HCT116 (cell line): ENCODE results near the gene SIPA1L3. TPM values are rescaled to one million over a fixed set of nuclear protein-coding genes. Genes with fewer than 3 reads are reported as not detected.

Source experiments
- ATAC-seq: fragments of 200-7000 bp; cut with Tn5 transposase; 2 replicates; pipeline ENCODE4 v1.9.1; 2020; ENCODE audit warnings: mild to moderate bottlenecking, moderate library complexity
- BruUV-seq: library from RNA; stranded (reverse); fragments of 400-500 nt; replicated peaks from 2 replicates; lab custom pipeline; 2021; lab: Mats Ljungman, UMichigan
- CTCF ChIA-PET: fragments of 300-600 bp; sonication (Branson Sonifier 250); formaldehyde crosslinking; loops from one replicate; lab custom pipeline; 2021; ENCODE audit warnings: antibody characterized with exemption; lab: Charles Lee
- POLR2A ChIA-PET: fragments of 300-600, 350-600 bp; sonication (Branson Sonifier 250); formaldehyde crosslinking; loops from one replicate; lab custom pipeline; 2021; ENCODE audit warnings: antibody characterized with exemption; lab: Charles Lee
- RAD21 ChIA-PET, 2 experiments: fragments of 300-600 bp; sonication (Branson Sonifier 250); formaldehyde crosslinking; loops; one replicate each; lab custom pipeline; 2023; ENCODE audit warnings: low total read pairs in 2 of 2; ENCODE audit not compliant: uncharacterized antibody in 2 of 2, unreplicated experiment in 2 of 2, low non-redundant PET in 1 of 2; lab: Charles Lee
- DNase-seq: peaks from one replicate; pipeline ENCODE4 v3.0.0-alpha.2; 2010; ENCODE audit warnings: low read depth, low spot score
- H2AFZ ChIP-seq: fragments of 200-600 bp; shearing (Covaris generic), sonication (generic); 2 replicates; pipeline ENCODE4 v1.6.1; 2017; ENCODE audit warnings: low read depth, mixed run types, mixed read lengths, antibody characterized with exemption, low read length; ENCODE audit not compliant: poor library complexity, severe bottlenecking
- H3K27ac ChIP-seq: 2 replicates; pipeline ENCODE4 v1.5.1; 2012; ENCODE audit warnings: low read depth, low read length
- H3K27me3 ChIP-seq: fragments of 200-600 bp; sonication (generic); 2 replicates; pipeline ENCODE4 v1.6.1; 2016; ENCODE audit warnings: mixed run types, low read length, mixed read lengths; ENCODE audit not compliant: insufficient read depth
- H3K36me3 ChIP-seq, 2 experiments: fragments of 200-500 bp in 1 of 2; fragments of 200-600 bp in 1 of 2; sonication (Bioruptor generic) in 1 of 2; sonication (generic) in 1 of 2; 2 replicates each; pipeline versions ENCODE4 v1.5.1 to v1.6.1; 2014 to 2016; ENCODE audit warnings: low read length in 2 of 2, inconsistent platforms in 1 of 2, mixed read lengths in 1 of 2, mixed run types in 1 of 2; ENCODE audit not compliant: insufficient read depth in 2 of 2, control insufficient read depth in 1 of 2
- H3K4me1 ChIP-seq, 2 experiments: fragments of 200-600 bp in 1 of 2; sonication (generic) in 1 of 2; 2 replicates each; pipeline versions ENCODE4 v1.5.1 to v1.6.1; 2012 to 2017; ENCODE audit warnings: low read length in 2 of 2, inconsistent platforms in 1 of 2, mild to moderate bottlenecking in 1 of 2, mixed read lengths in 1 of 2, mixed run types in 1 of 2, moderate library complexity in 1 of 2; ENCODE audit not compliant: insufficient read depth in 2 of 2, control insufficient read depth in 1 of 2
- H3K4me2 ChIP-seq: fragments of 200-600 bp; sonication (generic); 2 replicates; pipeline ENCODE4 v1.6.1; 2017; ENCODE audit warnings: mixed run types, low read length, mixed read lengths
- H3K4me3 ChIP-seq, 2 experiments: fragments of 200-600 bp in 1 of 2; sonication (generic) in 1 of 2; replicated peaks in 1 of 2; 2 replicates each; pipeline ENCODE4 v1.5.1; 2011 to 2016; ENCODE audit warnings: low read length in 2 of 2, control low read depth in 1 of 2, low read depth in 1 of 2, mild to moderate bottlenecking in 1 of 2, mixed read lengths in 1 of 2, mixed run types in 1 of 2
- H3K79me2 ChIP-seq: fragments of 200-600 bp; sonication (generic); 2 replicates; pipeline ENCODE4 v1.6.1; 2017; ENCODE audit warnings: mild to moderate bottlenecking, mixed run types, low read length, moderate library complexity, mixed read lengths; ENCODE audit not compliant: insufficient read depth
- H3K9ac ChIP-seq: fragments of 200-600 bp; sonication (generic); 2 replicates; pipeline ENCODE4 v1.6.1; 2016; ENCODE audit warnings: low read length, mixed read lengths
- H3K9me2 ChIP-seq: fragments of 200-600 bp; sonication (generic), shearing (Covaris generic); 2 replicates; pipeline ENCODE4 v1.6.1; 2017; ENCODE audit warnings: mixed run types, mild to moderate bottlenecking, moderate library complexity; ENCODE audit not compliant: insufficient read depth
- H3K9me3 ChIP-seq, 2 experiments: fragments of 200-500 bp in 1 of 2; fragments of 200-600 bp in 1 of 2; sonication (Bioruptor generic) in 1 of 2; sonication (generic) in 1 of 2; 2 replicates each; pipeline ENCODE4 v1.6.1; 2014 to 2017; ENCODE audit warnings: low read length in 2 of 2, mixed read lengths in 2 of 2, inconsistent platforms in 1 of 2, low read depth in 1 of 2, mild to moderate bottlenecking in 1 of 2, mixed run types in 1 of 2, moderate library complexity in 1 of 2; ENCODE audit not compliant: control insufficient read depth in 1 of 2, insufficient read depth in 1 of 2
- H4K20me1 ChIP-seq: fragments of 200-600 bp; sonication (generic), shearing (Covaris generic); 2 replicates; pipeline ENCODE4 v1.6.1; 2017; ENCODE audit warnings: mixed run types, mild to moderate bottlenecking, moderate library complexity; ENCODE audit not compliant: insufficient read depth
- CBX3 ChIP-seq: IDR thresholded peaks from 2 replicates; pipeline ENCODE4 v1.6.1; 2012; ENCODE audit warnings: low read depth
- CEBPB ChIP-seq: IDR thresholded peaks from 2 replicates; pipeline ENCODE4 v1.6.1; 2012; ENCODE audit warnings: low read depth
- EGR1 ChIP-seq: IDR thresholded peaks from 2 replicates; pipeline ENCODE4 v1.6.1; 2012; ENCODE audit warnings: low read depth
- ELF1 ChIP-seq: IDR thresholded peaks from 2 replicates; pipeline ENCODE4 v1.6.1; 2012; ENCODE audit warnings: low read depth, borderline replicate concordance
- EZH2phosphoT487 ChIP-seq: fragments of 200-600 bp; IDR thresholded peaks from 2 replicates; pipeline ENCODE4 v1.6.1; 2018; ENCODE audit warnings: antibody characterized with exemption, borderline replicate concordance
- FOSL1 ChIP-seq: IDR thresholded peaks from 2 replicates; pipeline ENCODE4 v1.6.1; 2012; ENCODE audit warnings: low read depth
- JUND ChIP-seq: IDR thresholded peaks from 2 replicates; pipeline ENCODE4 v1.6.1; 2012
- POLR2A ChIP-seq: IDR thresholded peaks from 2 replicates; pipeline ENCODE4 v1.7.0; 2011; ENCODE audit warnings: borderline replicate concordance; ENCODE audit not compliant: insufficient read depth, insufficient read length; ENCODE audit errors: extremely low read depth
- POLR2AphosphoS5 ChIP-seq: IDR thresholded peaks from 2 replicates; pipeline ENCODE4 v1.6.1; 2011; ENCODE audit warnings: mild to moderate bottlenecking, low read depth, low read length, moderate library complexity
- RAD21 ChIP-seq: IDR thresholded peaks from 2 replicates; pipeline ENCODE4 v1.6.1; 2012; ENCODE audit warnings: low read depth, mild to moderate bottlenecking
- SIN3A ChIP-seq: IDR thresholded peaks from 2 replicates; pipeline ENCODE4 v1.6.1; 2012; ENCODE audit warnings: low read depth
- SRF ChIP-seq: IDR thresholded peaks from 2 replicates; pipeline ENCODE4 v1.6.1; 2012; ENCODE audit warnings: low read depth
- ZFX ChIP-seq: fragments of 450-650 bp; IDR thresholded peaks from 2 replicates; pipeline ENCODE4 v1.6.1; 2017
- intact Hi-C: fragments of 100-400 bp; cut with micrococcal nuclease; formaldehyde crosslinking; loops from 2 replicates; pipeline ENCODE4 v1.10.0; 2022
- total RNA-seq: library from RNA; stranded (reverse); gene quantifications from one replicate; pipeline ENCODE4 v1.2.1, GENCODE V29; 2021; ENCODE audit not compliant: unreplicated experiment
- TF ChIP-seq, protein P1 (sequence below), 3 experiments: fragments of 200-600 bp in 1 of 3; sonication (generic) in 1 of 3; IDR thresholded peaks in 2 of 3; conservative IDR thresholded peaks in 1 of 3; 2 replicates each; pipeline ENCODE4 v1.5.1; 2012 to 2017; ENCODE audit warnings: low read depth in 2 of 3, low read length in 2 of 3, antibody characterized with exemption in 1 of 3, borderline replicate concordance in 1 of 3, control low read depth in 1 of 3, mild to moderate bottlenecking in 1 of 3, mixed read lengths in 1 of 3, mixed run types in 1 of 3, moderate library complexity in 1 of 3; ENCODE audit not compliant: insufficient read depth in 1 of 3
- TF ChIP-seq, protein P2 (sequence below): IDR thresholded peaks from 2 replicates; pipeline ENCODE4 v1.6.1; 2012; ENCODE audit warnings: low read depth

SIPA1L3 gene
- total RNA-seq, 1 experiment from 2014 or later, result 41.8 TPM

DNA sequence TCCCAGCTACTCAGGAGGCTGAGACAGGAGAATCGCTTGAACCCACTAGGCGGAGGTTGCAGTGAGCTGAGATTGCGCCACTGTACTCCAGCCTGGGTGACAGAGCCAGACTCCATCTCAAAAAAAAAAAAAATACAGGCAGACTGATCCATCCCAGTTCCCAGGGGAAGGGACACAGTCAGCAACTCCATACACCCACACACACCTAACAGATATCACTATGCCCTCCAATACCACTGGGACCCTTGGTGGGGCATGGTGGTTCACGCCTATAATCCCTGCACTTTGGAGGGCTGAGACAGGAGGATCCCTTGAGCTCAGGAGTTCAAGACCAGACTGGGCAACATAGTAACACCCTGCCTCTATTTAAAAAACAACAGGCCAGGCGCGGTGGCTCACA lies 314.4 kb downstream of the SIPA1L3 start:
- DNase-seq (no peak), ATAC-seq (no peak)
- H3K9ac ChIP-seq, result no peak overlapping the region
- no peak for TF ChIP-seq SRF
- no peak overlapping the region for H3K4me3 ChIP-seq
- ChIA-PET CTCF (no interaction called here), RAD21 (interaction anchor here in 1 of 2 experiments (0.7 kb wide), 1 partner anchor 22 kb away, joined by 3 read pairs; no protein-coding TSS in a partner anchor), POLR2A (no interaction called here)
- no TSS peak for BruUV-seq
- no peaks in the 10 kb centered on the region for H4K20me1 ChIP-seq
- peaks cover 0 to 2% of the 10 kb centered on the region in 2 experiments; a peak in 1 of 4 replicates for H3K36me3 ChIP-seq
- no peak overlapping the region for H3K4me2 ChIP-seq
- H3K27ac ChIP-seq, result no peak overlapping the region
- no peak overlapping the region for H2AFZ ChIP-seq
- no peaks in the 10 kb centered on the region for H3K9me2 ChIP-seq
- H3K9me3 ChIP-seq, result no peaks in the 10 kb centered on the region
- H3K79me2 ChIP-seq, result no peaks in the 10 kb centered on the region
- H3K27me3 ChIP-seq, result no peaks in the 10 kb centered on the region
- intact Hi-C loops, result no loop called here
- peaks cover 4 to 22% of the 10 kb centered on the region in 2 experiments; a peak in 3 of 4 replicates for H3K4me1 ChIP-seq

DNA sequence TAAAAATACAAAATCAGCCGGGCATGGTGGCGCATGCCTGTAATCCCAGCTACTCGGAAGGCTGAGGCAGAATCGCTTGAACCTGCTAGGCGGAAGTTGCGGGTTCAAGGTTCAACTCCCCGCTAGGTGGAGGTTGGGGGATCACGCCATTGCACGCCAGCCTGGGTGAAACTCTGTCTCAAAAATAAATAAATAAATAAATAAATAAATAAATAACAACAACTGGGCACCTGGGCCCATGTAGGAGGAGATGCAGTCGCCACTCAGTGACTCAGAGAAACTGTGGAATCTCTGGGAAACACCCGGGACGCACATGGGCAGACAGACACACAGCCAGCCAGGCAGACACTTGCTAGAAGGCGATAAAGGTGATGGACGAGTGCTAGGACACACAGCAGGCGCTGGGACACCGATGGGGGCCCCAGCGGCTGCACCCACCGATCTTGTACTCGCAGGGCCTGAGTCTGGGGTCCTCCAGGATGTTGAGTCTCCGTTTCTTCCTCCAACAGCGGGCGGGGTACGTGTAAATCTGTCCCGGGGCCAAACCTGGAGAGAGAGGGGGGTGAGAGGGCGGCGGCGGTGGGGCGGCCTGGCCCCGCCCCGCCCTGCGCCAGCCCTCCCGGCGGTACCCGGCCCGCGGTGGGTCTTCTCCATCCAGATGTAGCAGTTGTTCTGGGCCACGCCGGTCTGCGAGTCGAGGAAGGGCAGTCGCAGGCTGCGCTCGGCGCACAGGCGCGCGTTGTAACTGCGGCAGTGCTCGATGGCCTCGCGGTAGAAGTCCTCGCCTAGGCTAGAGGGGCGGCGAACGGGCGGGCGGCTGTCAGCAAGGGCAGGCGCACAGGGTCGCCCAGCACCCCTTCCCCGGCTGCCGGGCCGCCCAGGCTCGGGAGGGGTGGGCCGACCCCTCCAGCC lies 315.2 kb downstream of the SIPA1L3 start:
- no peak overlapping the region for H2AFZ ChIP-seq
- BruUV-seq, result no TSS peak
- H4K20me1 ChIP-seq, result no peaks in the 10 kb centered on the region
- POLR2A ChIA-PET, result no interaction called here
- H3K27me3 ChIP-seq, result no peaks in the 10 kb centered on the region
- no peak overlapping the region for H3K27ac ChIP-seq
- peaks cover 7 to 26% of the 10 kb centered on the region in 2 experiments; a peak in 3 of 4 replicates for H3K4me1 ChIP-seq
- RAD21 ChIA-PET, result interaction anchor here in 1 of 2 experiments (0.7 kb wide), 1 partner anchor 23 kb away, joined by 3 read pairs; no protein-coding TSS in a partner anchor
- H3K4me3 ChIP-seq, result no peak overlapping the region
- intact Hi-C loops, result no loop called here
- no peaks in the 10 kb centered on the region for H3K79me2 ChIP-seq
- CTCF ChIA-PET, result no interaction called here
- peaks cover 0 to 2% of the 10 kb centered on the region in 2 experiments; a peak in 1 of 4 replicates for H3K36me3 ChIP-seq
- H3K9ac ChIP-seq, result no peak overlapping the region
- ATAC-seq (no peak), DNase-seq (no peak)
- H3K4me2 ChIP-seq, result no peak overlapping the region
- H3K9me3 ChIP-seq, result no peaks in the 10 kb centered on the region
- H3K9me2 ChIP-seq, result no peaks in the 10 kb centered on the region
- TF ChIP-seq CBX3, result no peak
- no peak for TF ChIP-seq SIN3A
- TF ChIP-seq SRF, result no peak
- TF ChIP-seq CEBPB, result no peak
- no peak for TF ChIP-seq POLR2AphosphoS5
- TF ChIP-seq, protein P1, sequence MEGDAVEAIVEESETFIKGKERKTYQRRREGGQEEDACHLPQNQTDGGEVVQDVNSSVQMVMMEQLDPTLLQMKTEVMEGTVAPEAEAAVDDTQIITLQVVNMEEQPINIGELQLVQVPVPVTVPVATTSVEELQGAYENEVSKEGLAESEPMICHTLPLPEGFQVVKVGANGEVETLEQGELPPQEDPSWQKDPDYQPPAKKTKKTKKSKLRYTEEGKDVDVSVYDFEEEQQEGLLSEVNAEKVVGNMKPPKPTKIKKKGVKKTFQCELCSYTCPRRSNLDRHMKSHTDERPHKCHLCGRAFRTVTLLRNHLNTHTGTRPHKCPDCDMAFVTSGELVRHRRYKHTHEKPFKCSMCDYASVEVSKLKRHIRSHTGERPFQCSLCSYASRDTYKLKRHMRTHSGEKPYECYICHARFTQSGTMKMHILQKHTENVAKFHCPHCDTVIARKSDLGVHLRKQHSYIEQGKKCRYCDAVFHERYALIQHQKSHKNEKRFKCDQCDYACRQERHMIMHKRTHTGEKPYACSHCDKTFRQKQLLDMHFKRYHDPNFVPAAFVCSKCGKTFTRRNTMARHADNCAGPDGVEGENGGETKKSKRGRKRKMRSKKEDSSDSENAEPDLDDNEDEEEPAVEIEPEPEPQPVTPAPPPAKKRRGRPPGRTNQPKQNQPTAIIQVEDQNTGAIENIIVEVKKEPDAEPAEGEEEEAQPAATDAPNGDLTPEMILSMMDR (IDR thresholded peaks at IDR 0.05 in 2 of 3, conservative IDR thresholded peaks at IDR 0.05 in 1 of 3; ENCODE audit: borderline replicate concordance in 1 of 3, insufficient read depth in 1 of 3, low read depth in 2 of 3, low read length in 2 of 3), result no peak
- no peak for TF ChIP-seq RAD21
- TF ChIP-seq EZH2phosphoT487, result no peak
- no peak for TF ChIP-seq EGR1
- no peak for TF ChIP-seq ZFX
- no peak for TF ChIP-seq ELF1
- no peak for TF ChIP-seq POLR2A
- no peak for TF ChIP-seq JUND
- TF ChIP-seq, protein P2, sequence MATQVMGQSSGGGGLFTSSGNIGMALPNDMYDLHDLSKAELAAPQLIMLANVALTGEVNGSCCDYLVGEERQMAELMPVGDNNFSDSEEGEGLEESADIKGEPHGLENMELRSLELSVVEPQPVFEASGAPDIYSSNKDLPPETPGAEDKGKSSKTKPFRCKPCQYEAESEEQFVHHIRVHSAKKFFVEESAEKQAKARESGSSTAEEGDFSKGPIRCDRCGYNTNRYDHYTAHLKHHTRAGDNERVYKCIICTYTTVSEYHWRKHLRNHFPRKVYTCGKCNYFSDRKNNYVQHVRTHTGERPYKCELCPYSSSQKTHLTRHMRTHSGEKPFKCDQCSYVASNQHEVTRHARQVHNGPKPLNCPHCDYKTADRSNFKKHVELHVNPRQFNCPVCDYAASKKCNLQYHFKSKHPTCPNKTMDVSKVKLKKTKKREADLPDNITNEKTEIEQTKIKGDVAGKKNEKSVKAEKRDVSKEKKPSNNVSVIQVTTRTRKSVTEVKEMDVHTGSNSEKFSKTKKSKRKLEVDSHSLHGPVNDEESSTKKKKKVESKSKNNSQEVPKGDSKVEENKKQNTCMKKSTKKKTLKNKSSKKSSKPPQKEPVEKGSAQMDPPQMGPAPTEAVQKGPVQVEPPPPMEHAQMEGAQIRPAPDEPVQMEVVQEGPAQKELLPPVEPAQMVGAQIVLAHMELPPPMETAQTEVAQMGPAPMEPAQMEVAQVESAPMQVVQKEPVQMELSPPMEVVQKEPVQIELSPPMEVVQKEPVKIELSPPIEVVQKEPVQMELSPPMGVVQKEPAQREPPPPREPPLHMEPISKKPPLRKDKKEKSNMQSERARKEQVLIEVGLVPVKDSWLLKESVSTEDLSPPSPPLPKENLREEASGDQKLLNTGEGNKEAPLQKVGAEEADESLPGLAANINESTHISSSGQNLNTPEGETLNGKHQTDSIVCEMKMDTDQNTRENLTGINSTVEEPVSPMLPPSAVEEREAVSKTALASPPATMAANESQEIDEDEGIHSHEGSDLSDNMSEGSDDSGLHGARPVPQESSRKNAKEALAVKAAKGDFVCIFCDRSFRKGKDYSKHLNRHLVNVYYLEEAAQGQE, result no peak
- TF ChIP-seq FOSL1, result no peak
